Fibroblast of lung (primary cell): ENCODE data around the gene BET1. TPM values are rescaled to one million over a fixed set of nuclear protein-coding genes. Genes with fewer than 3 reads are reported as not detected.

ENCODE experiments used
- DNase-seq, 2 donors: peaks; one replicate each; pipeline versions ENCODE4 v3.0.0 to v3.0.0-alpha.2; 2010; ENCODE audit warnings: low read depth in 2 of 2
- H2AFZ ChIP-seq: 2 replicates; pipeline ENCODE4 v1.5.1; 2012; ENCODE audit warnings: low read length, control low read depth, inconsistent platforms
- H3K27ac ChIP-seq: 2 replicates; pipeline ENCODE4 v1.5.1; 2011; ENCODE audit warnings: low read length, control low read depth; ENCODE audit not compliant: insufficient read depth
- H3K27me3 ChIP-seq: 2 replicates; pipeline ENCODE4 v1.5.1; 2011; ENCODE audit warnings: mild to moderate bottlenecking, low read length; ENCODE audit not compliant: control insufficient read depth, insufficient read depth
- H3K36me3 ChIP-seq: 2 replicates; pipeline ENCODE4 v1.5.1; 2011; ENCODE audit warnings: low read length; ENCODE audit not compliant: control insufficient read depth, insufficient read depth
- H3K4me1 ChIP-seq: 2 replicates; pipeline ENCODE4 v1.5.1; 2011; ENCODE audit warnings: low read length; ENCODE audit not compliant: control insufficient read depth, insufficient read depth; ENCODE audit errors: extremely low read depth
- H3K4me2 ChIP-seq: 2 replicates; pipeline ENCODE4 v1.5.1; 2011; ENCODE audit warnings: low read length, control low read depth; ENCODE audit not compliant: insufficient read depth; ENCODE audit errors: extremely low read depth
- H3K4me3 ChIP-seq, 4 experiments: fragments of 200-600 bp in 1 of 4; sonication (generic) in 1 of 4; replicated peaks in 1 of 4; 2 replicates each; pipeline ENCODE4 v1.5.1; 2011 to 2016; ENCODE audit warnings: low read length in 4 of 4, low read depth in 3 of 4, mild to moderate bottlenecking in 3 of 4, control low read depth in 2 of 4, inconsistent platforms in 1 of 4, mixed read lengths in 1 of 4; ENCODE audit not compliant: insufficient read depth in 1 of 4; ENCODE audit errors: control extremely low read depth in 1 of 4
- H3K79me2 ChIP-seq: 2 replicates; pipeline ENCODE4 v1.5.1; 2012; ENCODE audit warnings: mild to moderate bottlenecking, low read length, inconsistent platforms; ENCODE audit not compliant: control insufficient read depth, insufficient read depth
- H3K9ac ChIP-seq: 2 replicates; pipeline ENCODE4 v1.5.1; 2011; ENCODE audit warnings: mild to moderate bottlenecking, low read length, control low read depth; ENCODE audit not compliant: insufficient read depth
- H3K9me3 ChIP-seq: 2 replicates; pipeline ENCODE4 v1.5.1; 2012; ENCODE audit warnings: low read depth, low read length; ENCODE audit not compliant: control insufficient read depth, insufficient read depth
- H4K20me1 ChIP-seq: 2 replicates; pipeline ENCODE4 v1.5.1; 2011; ENCODE audit warnings: low read length; ENCODE audit not compliant: control insufficient read depth, insufficient read depth; ENCODE audit errors: extremely low read depth
- EZH2 ChIP-seq: IDR thresholded peaks from 2 replicates; pipeline ENCODE4 v1.5.1; 2012; ENCODE audit warnings: low read length, control low read depth, mild to moderate bottlenecking; ENCODE audit errors: missing control alignments
- polyA plus RNA-seq, 2 donors: library from polyadenylated mRNA; depleted of rRNA in 1 of 2; stranded (reverse) in 1 of 2; unstranded in 1 of 2; fragments of >200 nt; gene quantifications; 2 replicates each; pipeline ENCODE4 v1.2.1, GENCODE V29; 2011 to 2012; ENCODE audit warnings: missing spikeins in 1 of 2
- total RNA-seq: library from RNA; depleted of rRNA; stranded (reverse); fragments of >200 nt; gene quantifications from 2 replicates; pipeline ENCODE4 v1.2.1, GENCODE V29; 2014
- TF ChIP-seq, protein P1 (sequence below), 2 donors: IDR thresholded peaks in 1 of 2; conservative IDR thresholded peaks in 1 of 2; 1 replicate in 1 of 2; 2 replicates in 1 of 2; pipeline ENCODE4 v1.5.1; 2011 to 2012; ENCODE audit warnings: low read length in 2 of 2, control low read depth in 1 of 2, inconsistent platforms in 1 of 2, low read depth in 1 of 2, mild to moderate bottlenecking in 1 of 2

The BET1 gene
- total and polyA plus RNA-seq, 2 donors (not counting 1 experiment from before 2014, with no cell fraction given), result 40.3 to 52.5 TPM

DNA sequence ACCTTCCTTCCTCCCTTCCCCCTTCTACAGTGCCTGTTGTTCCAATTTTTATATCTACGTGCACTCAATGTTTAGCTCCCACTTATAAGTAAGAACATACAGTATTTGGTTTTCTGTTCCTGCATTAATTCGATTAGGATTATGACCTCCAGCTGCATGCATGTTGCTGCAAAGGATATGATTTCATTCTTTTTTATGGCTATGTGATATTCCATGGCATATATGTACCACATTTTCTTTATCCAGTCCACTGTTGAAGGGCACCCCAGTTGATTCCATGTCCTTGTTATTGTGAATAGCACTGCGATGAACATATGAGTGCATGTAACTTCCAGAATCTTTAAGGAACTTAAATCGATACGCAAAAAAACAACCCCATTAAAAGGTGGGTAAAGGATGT, 39.9 kb downstream of the BET1 start:
- no peak overlapping the region for H3K27ac ChIP-seq
- no peaks in the 10 kb centered on the region for H3K9me3 ChIP-seq
- no peaks in the 10 kb centered on the region for H4K20me1 ChIP-seq

DNA sequence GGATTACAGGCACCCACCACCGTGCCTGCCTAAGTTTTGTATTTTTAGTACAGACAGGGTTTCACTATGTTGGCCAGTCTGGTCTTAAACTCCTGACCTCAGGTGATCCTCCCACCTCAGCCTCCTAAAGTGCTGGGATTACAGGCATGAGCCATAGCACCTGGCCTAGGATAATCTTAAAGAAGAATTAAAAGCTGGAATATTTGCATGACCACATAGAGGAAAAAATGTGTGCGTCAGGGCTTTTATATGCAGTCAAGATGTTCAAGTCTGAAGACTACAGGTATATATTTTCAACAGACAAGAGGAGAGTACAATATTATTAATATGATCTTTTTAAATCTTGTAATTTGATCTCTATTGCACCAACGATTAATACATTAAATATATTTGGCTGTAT, 43.2 kb downstream of the BET1 start:
- Histone ChIP-seq H4K20me1 (no peaks in the 10 kb centered on the region), H3K9ac (no peak overlapping the region), H3K27ac (no peak overlapping the region), H3K4me1 (peaks cover 3% of the 10 kb centered on the region), H3K36me3 (no peaks in the 10 kb centered on the region), H3K27me3 (no peaks in the 10 kb centered on the region), H3K4me2 (no peak overlapping the region), H2AFZ (no peak overlapping the region), H3K9me3 (no peaks in the 10 kb centered on the region), H3K79me2 (no peaks in the 10 kb centered on the region), H3K4me3 (no peak overlapping the region)
- TF ChIP-seq EZH2, result no peak
- TF ChIP-seq, protein P1, sequence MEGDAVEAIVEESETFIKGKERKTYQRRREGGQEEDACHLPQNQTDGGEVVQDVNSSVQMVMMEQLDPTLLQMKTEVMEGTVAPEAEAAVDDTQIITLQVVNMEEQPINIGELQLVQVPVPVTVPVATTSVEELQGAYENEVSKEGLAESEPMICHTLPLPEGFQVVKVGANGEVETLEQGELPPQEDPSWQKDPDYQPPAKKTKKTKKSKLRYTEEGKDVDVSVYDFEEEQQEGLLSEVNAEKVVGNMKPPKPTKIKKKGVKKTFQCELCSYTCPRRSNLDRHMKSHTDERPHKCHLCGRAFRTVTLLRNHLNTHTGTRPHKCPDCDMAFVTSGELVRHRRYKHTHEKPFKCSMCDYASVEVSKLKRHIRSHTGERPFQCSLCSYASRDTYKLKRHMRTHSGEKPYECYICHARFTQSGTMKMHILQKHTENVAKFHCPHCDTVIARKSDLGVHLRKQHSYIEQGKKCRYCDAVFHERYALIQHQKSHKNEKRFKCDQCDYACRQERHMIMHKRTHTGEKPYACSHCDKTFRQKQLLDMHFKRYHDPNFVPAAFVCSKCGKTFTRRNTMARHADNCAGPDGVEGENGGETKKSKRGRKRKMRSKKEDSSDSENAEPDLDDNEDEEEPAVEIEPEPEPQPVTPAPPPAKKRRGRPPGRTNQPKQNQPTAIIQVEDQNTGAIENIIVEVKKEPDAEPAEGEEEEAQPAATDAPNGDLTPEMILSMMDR (conservative IDR thresholded peaks at IDR 0.05 in 1 of 2, IDR thresholded peaks at IDR 0.05 in 1 of 2; ENCODE audit: low read depth in 1 of 2, low read length in 2 of 2), result no peak
- no peak for DNase-seq

More for the DNA sequence above, 39.9 kb downstream of the BET1 start:
- H3K27me3 ChIP-seq, result no peaks in the 10 kb centered on the region
- H3K9ac ChIP-seq, result no peak overlapping the region
- H3K4me3 ChIP-seq, result no peak overlapping the region
- no peaks in the 10 kb centered on the region for H3K36me3 ChIP-seq
- no peaks in the 10 kb centered on the region for H3K4me1 ChIP-seq
- no peak overlapping the region for H3K4me2 ChIP-seq
- TF ChIP-seq EZH2, result no peak
- TF ChIP-seq, protein P1 (conservative IDR thresholded peaks at IDR 0.05 in 1 of 2, IDR thresholded peaks at IDR 0.05 in 1 of 2; ENCODE audit: low read depth in 1 of 2, low read length in 2 of 2), result no peak
- no peak overlapping the region for H2AFZ ChIP-seq
- no peaks in the 10 kb centered on the region for H3K79me2 ChIP-seq
- no peak for DNase-seq

DNA sequence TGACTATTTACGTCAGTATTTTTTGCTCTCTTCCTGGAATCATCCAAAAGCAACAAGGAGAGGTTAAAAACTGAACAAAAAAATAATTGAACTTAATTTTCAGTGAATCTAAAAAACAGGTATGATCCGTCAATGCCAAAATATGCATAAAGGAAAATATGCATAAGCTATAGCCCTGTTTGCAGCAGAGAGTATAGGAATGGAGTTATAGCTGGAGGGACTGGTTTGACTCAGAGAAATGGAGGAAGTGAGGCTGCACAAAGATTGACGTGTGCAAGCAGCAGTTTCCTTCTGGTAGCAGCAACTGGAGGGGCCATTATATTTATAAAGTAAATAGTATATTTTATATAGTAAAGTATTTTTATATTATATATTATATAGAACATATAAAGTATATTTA, 45.5 kb downstream of the BET1 start:
- Histone ChIP-seq H4K20me1 (no peaks in the 10 kb centered on the region), H3K36me3 (no peaks in the 10 kb centered on the region), H3K27ac (no peak overlapping the region), H3K4me2 (no peak overlapping the region), H3K79me2 (no peaks in the 10 kb centered on the region), H3K9me3 (no peaks in the 10 kb centered on the region), H3K4me3 (no peak overlapping the region), H3K4me1 (peaks cover 3% of the 10 kb centered on the region), H2AFZ (no peak overlapping the region), H3K9ac (no peak overlapping the region), H3K27me3 (no peaks in the 10 kb centered on the region)
- DNase-seq, result no peak
- TF ChIP-seq, protein P1 (conservative IDR thresholded peaks at IDR 0.05 in 1 of 2, IDR thresholded peaks at IDR 0.05 in 1 of 2; ENCODE audit: low read depth in 1 of 2, low read length in 2 of 2), result no peak
- TF ChIP-seq EZH2, result no peak
